HL-60 (cell line): Measurements from ENCODE around the gene BSND.

Source experiments
- POLR2AphosphoS5 ChIP-seq: IDR thresholded peaks from 2 replicates; pipeline ENCODE4 v1.6.1; 2012; ENCODE audit warnings: low read depth
- REST ChIP-seq: IDR thresholded peaks from 2 replicates; pipeline ENCODE4 v1.6.1; 2012; ENCODE audit warnings: low read depth; ENCODE audit not compliant: insufficient replicate concordance
- TF ChIP-seq, protein P1 (sequence below): IDR thresholded peaks from one replicate; pipeline ENCODE4 v1.5.1; 2011; ENCODE audit warnings: low read length, control low read depth, inconsistent platforms; ENCODE audit not compliant: insufficient read depth

- TF ChIP-seq REST: no peak
- TF ChIP-seq, protein P1, sequence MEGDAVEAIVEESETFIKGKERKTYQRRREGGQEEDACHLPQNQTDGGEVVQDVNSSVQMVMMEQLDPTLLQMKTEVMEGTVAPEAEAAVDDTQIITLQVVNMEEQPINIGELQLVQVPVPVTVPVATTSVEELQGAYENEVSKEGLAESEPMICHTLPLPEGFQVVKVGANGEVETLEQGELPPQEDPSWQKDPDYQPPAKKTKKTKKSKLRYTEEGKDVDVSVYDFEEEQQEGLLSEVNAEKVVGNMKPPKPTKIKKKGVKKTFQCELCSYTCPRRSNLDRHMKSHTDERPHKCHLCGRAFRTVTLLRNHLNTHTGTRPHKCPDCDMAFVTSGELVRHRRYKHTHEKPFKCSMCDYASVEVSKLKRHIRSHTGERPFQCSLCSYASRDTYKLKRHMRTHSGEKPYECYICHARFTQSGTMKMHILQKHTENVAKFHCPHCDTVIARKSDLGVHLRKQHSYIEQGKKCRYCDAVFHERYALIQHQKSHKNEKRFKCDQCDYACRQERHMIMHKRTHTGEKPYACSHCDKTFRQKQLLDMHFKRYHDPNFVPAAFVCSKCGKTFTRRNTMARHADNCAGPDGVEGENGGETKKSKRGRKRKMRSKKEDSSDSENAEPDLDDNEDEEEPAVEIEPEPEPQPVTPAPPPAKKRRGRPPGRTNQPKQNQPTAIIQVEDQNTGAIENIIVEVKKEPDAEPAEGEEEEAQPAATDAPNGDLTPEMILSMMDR: no peak
- TF ChIP-seq POLR2AphosphoS5: no peak
These were observed 23.2 kb upstream of the BSND start for GRCh38 chr1:54975356-54976108.
